ENCODE results near the gene CHTF18.
"Not testable (repeated sequence)": the region's sequence is repeated elsewhere in the genome, so short reads cannot be mapped to it uniquely, and the experiment has no call there.

CHTF18 gene

GRCh38 chr16:830871-831570 lies 42.6 kb downstream of the CHTF18 start:
- no peak for DNase-seq (ENCODE audit: low read depth)

GRCh38 chr16:831571-832413 lies 43.4 kb downstream of the CHTF18 start:
- no peak overlapping the region for H3K4me3 ChIP-seq (ENCODE audit: low read depth, low read length)
- TF ChIP-seq CTCF (IDR thresholded peaks at IDR 0.05; ENCODE audit: control insufficient read depth, extremely low read depth, insufficient read depth): no peak
- DNase-seq (ENCODE audit: low read depth): no peak

More at GRCh38 chr16:830871-831570, 42.6 kb downstream of the CHTF18 start:
- no peak overlapping the region for H3K4me3 ChIP-seq (ENCODE audit: low read depth, low read length)
- TF ChIP-seq CTCF (IDR thresholded peaks at IDR 0.05; ENCODE audit: control insufficient read depth, extremely low read depth, insufficient read depth): no peak

GRCh38 chr16:832652-833336 lies 44.4 kb downstream of the CHTF18 start:
- TF ChIP-seq CTCF (IDR thresholded peaks at IDR 0.05; ENCODE audit: control insufficient read depth, extremely low read depth, insufficient read depth): no peak
- DNase-seq (ENCODE audit: low read depth): no peak
- no peak overlapping the region for H3K4me3 ChIP-seq (ENCODE audit: low read depth, low read length)

GRCh38 chr16:833411-833810 lies 45.0 kb downstream of the CHTF18 start:
- TF ChIP-seq CTCF (IDR thresholded peaks at IDR 0.05; ENCODE audit: control insufficient read depth, extremely low read depth, insufficient read depth): no peak
- DNase-seq (ENCODE audit: low read depth): no peak
- H3K4me3 ChIP-seq (ENCODE audit: low read depth, low read length): no peak overlapping the region

- no peak overlapping the region for H3K4me3 ChIP-seq (ENCODE audit: low read depth, low read length)
- no peak for TF ChIP-seq CTCF (IDR thresholded peaks at IDR 0.05; ENCODE audit: control insufficient read depth, extremely low read depth, insufficient read depth)
- DNase-seq (ENCODE audit: low read depth): no peak
Measured at GRCh38 chr16:835373-835772, 47.0 kb downstream of the CHTF18 start.

GRCh38 chr16:836221-836620 lies 47.8 kb downstream of the CHTF18 start:
- no peak for TF ChIP-seq CTCF (IDR thresholded peaks at IDR 0.05; ENCODE audit: control insufficient read depth, extremely low read depth, insufficient read depth)
- H3K4me3 ChIP-seq (ENCODE audit: low read depth, low read length): no peak overlapping the region
- no peak for DNase-seq (ENCODE audit: low read depth)

- DNase-seq (ENCODE audit: low read depth); H3K4me3 ChIP-seq (ENCODE audit: low read depth, low read length): not testable (repeated sequence)
Measured at GRCh38 chr16:836822-837221, 48.4 kb downstream of the CHTF18 start.

Data from LNCaP clone FGC (cell line).